GM12873 (cell line): ENCODE data around the gene KIRREL3.

ENCODE experiments used
- TF ChIP-seq, protein P1 (sequence below): IDR thresholded peaks from 2 replicates; pipeline ENCODE4 v1.5.1; 2012; ENCODE audit warnings: low read depth, mild to moderate bottlenecking, moderate library complexity, low read length, control low read depth; ENCODE audit not compliant: insufficient read depth; ENCODE audit errors: missing control alignments

KIRREL3 gene

DNA sequence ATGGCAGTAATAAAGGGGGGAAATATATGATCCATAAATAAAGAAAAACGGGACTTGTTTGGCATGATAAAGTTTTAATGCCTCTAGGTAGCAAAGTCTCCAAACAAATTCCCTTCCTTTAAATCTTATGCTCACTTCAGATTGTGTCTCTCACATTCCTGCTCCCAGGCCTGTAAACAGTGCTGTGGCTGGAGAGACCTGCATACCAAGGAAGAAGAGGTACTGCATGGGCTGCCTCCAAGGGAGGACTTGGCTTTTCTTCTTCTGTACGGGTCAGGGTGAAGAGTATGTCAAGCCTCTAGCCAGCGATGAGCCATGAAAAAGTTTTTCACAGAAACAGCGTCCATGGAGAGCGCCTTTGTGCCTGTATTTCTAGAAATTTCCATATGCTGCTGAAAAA is 161.8 kb downstream of the KIRREL3 start:
- TF ChIP-seq, protein P1, sequence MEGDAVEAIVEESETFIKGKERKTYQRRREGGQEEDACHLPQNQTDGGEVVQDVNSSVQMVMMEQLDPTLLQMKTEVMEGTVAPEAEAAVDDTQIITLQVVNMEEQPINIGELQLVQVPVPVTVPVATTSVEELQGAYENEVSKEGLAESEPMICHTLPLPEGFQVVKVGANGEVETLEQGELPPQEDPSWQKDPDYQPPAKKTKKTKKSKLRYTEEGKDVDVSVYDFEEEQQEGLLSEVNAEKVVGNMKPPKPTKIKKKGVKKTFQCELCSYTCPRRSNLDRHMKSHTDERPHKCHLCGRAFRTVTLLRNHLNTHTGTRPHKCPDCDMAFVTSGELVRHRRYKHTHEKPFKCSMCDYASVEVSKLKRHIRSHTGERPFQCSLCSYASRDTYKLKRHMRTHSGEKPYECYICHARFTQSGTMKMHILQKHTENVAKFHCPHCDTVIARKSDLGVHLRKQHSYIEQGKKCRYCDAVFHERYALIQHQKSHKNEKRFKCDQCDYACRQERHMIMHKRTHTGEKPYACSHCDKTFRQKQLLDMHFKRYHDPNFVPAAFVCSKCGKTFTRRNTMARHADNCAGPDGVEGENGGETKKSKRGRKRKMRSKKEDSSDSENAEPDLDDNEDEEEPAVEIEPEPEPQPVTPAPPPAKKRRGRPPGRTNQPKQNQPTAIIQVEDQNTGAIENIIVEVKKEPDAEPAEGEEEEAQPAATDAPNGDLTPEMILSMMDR: no peak

- TF ChIP-seq, protein P1: no peak
Observed at GRCh38 chr11:126837581-126837980, 163.0 kb downstream of the KIRREL3 start.

GRCh38 chr11:126834573-126834972 is 166.0 kb downstream of the KIRREL3 start:
- TF ChIP-seq, protein P1: no peak

GRCh38 chr11:126834149-126834548 is 166.4 kb downstream of the KIRREL3 start:
- TF ChIP-seq, protein P1: no peak

DNA sequence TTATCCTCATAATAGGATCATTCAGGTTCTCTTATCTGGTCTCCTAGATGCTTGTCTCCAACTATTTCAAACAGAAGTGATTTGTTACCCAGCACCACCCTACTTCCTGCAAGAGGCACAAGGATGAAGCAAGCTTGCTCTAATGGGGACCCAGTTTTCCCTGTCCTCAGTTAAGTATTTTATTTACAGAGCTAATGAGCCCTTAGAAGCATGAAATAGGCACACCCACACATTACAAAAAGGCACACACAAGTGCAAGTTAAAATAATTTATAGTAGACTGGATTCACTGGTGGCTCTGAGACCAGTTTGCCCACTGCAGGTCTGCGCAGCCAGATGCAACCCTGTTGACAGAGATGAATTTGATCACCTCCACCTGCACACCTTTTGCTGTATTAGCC is 167.5 kb downstream of the KIRREL3 start:
- TF ChIP-seq, protein P1: no peak

GRCh38 chr11:126832387-126832786 is 168.2 kb downstream of the KIRREL3 start:
- TF ChIP-seq, protein P1: no peak

GRCh38 chr11:126830216-126830806 is 170.3 kb downstream of the KIRREL3 start:
- TF ChIP-seq, protein P1: no peak
